Osteocyte (in vitro differentiated cells): ENCODE results near the gene ATP2C1. TPM values are rescaled to one million over a fixed set of nuclear protein-coding genes. Genes with fewer than 3 reads are reported as not detected.

Source experiments
- DNase-seq: peaks from one replicate; pipeline ENCODE4 v3.0.0; 2021; ENCODE audit warnings: mixed read lengths; ENCODE audit not compliant: unreplicated experiment; ENCODE audit errors: extremely low spot score
- H3K27ac Mint-ChIP-seq: one replicate; pipeline ENCODE4 v1.8.0; 2021; ENCODE audit warnings: mild to moderate bottlenecking, mixed read lengths; ENCODE audit not compliant: unreplicated experiment
- H3K27me3 Mint-ChIP-seq: one replicate; pipeline ENCODE4 v1.8.0; 2021; ENCODE audit warnings: mixed read lengths; ENCODE audit not compliant: unreplicated experiment
- H3K36me3 Mint-ChIP-seq: one replicate; pipeline ENCODE4 v1.8.0; 2021; ENCODE audit warnings: mixed read lengths; ENCODE audit not compliant: unreplicated experiment
- H3K4me1 Mint-ChIP-seq: one replicate; pipeline ENCODE4 v1.8.0; 2021; ENCODE audit warnings: mixed read lengths; ENCODE audit not compliant: unreplicated experiment
- H3K4me3 Mint-ChIP-seq: one replicate; pipeline ENCODE4 v1.8.0; 2021; ENCODE audit warnings: mild to moderate bottlenecking, moderate library complexity, mixed read lengths; ENCODE audit not compliant: unreplicated experiment
- H3K9me3 Mint-ChIP-seq: one replicate; pipeline ENCODE4 v1.8.0; 2021; ENCODE audit warnings: mixed read lengths; ENCODE audit not compliant: unreplicated experiment
- total RNA-seq: library from RNA; stranded (reverse); gene quantifications from 2 replicates; pipeline ENCODE4 v1.2.1, GENCODE V29; 2021
- TF ChIP-seq, protein P1 (sequence below): fragments of 200-600 bp; sonication (generic); IDR thresholded peaks from 2 replicates; pipeline ENCODE4 v1.5.0; 2021; ENCODE audit warnings: antibody characterized with exemption, mild to moderate bottlenecking, moderate library complexity

Gene ATP2C1
- total RNA-seq, 1 donor from 2014 or later, result 68.3 TPM

DNA sequence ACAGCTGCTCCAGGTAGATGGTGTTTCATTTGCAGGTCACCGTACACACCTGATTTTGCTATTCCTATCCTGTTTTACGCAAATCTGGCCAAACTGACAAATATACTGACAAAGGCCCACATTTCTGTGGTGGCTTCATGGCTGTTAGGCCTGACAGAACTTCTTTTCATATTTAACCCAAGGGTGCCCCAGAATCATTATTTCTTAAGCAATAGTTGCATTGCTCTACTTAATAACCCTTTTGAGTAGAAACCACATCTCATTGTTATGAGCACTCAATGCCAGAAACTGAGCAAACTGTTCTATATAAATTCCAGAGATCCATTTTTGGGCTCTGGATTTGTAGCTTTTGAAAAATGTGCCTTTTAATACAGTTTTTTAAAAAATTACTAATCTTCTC is 113.4 kb downstream of the ATP2C1 start:
- DNase-seq, result no peak
- no peaks in the 10 kb centered on the region for H3K9me3 Mint-ChIP-seq

DNA sequence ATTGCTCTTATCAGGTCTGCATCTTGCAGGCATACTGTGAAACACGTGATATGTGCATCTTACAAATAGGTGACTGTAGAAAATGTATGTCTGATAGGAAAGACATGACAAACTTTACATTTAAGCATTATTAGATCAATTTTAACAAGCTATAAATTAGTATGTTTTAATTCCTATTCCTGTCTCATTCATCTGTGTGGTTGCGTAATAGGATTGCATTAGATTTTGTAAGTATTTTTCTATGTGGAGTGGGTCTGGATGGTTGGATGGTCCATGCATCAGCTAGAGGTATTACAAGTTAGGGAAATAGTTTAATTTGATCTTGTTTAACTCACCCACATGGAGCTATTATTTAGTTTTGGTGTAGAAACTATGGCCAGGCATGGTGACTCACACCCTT is 113.9 kb downstream of the ATP2C1 start:
- H3K9me3 Mint-ChIP-seq, result no peaks in the 10 kb centered on the region
- TF ChIP-seq, protein P1, sequence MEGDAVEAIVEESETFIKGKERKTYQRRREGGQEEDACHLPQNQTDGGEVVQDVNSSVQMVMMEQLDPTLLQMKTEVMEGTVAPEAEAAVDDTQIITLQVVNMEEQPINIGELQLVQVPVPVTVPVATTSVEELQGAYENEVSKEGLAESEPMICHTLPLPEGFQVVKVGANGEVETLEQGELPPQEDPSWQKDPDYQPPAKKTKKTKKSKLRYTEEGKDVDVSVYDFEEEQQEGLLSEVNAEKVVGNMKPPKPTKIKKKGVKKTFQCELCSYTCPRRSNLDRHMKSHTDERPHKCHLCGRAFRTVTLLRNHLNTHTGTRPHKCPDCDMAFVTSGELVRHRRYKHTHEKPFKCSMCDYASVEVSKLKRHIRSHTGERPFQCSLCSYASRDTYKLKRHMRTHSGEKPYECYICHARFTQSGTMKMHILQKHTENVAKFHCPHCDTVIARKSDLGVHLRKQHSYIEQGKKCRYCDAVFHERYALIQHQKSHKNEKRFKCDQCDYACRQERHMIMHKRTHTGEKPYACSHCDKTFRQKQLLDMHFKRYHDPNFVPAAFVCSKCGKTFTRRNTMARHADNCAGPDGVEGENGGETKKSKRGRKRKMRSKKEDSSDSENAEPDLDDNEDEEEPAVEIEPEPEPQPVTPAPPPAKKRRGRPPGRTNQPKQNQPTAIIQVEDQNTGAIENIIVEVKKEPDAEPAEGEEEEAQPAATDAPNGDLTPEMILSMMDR, result no peak
- DNase-seq, result no peak
- H3K4me3 Mint-ChIP-seq, result no peak overlapping the region
- peaks cover 37% of the 10 kb centered on the region for H3K36me3 Mint-ChIP-seq
- no peak overlapping the region for H3K27ac Mint-ChIP-seq
- no peaks in the 10 kb centered on the region for H3K4me1 Mint-ChIP-seq
- no peaks in the 10 kb centered on the region for H3K27me3 Mint-ChIP-seq

More for the DNA sequence above, 113.4 kb downstream of the ATP2C1 start:
- peaks cover 36% of the 10 kb centered on the region for H3K36me3 Mint-ChIP-seq
- H3K27me3 Mint-ChIP-seq, result no peaks in the 10 kb centered on the region
- H3K4me1 Mint-ChIP-seq, result no peaks in the 10 kb centered on the region
- TF ChIP-seq, protein P1, result no peak
- no peak overlapping the region for H3K27ac Mint-ChIP-seq
- H3K4me3 Mint-ChIP-seq, result no peak overlapping the region

DNA sequence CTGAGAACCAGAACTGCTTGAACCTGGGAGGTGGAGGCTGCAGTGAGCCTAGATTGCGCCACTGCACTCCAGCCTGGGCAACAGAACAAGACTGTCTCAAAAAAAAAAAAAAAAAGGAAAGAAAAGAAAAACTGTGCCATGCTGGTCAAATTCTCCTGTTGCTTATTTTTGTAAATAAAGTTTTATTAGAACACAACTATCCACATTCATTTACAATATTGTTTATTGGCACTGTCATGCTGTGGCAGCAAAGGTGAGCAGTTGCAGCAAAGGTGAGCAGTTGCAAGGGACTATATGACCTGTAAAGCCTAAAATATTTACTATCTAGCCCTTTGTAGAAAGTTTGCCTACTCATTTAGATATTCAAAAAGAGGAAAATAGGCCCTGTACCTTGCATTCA is 114.4 kb downstream of the ATP2C1 start:
- no peak for DNase-seq
- H3K4me1 Mint-ChIP-seq, result no peaks in the 10 kb centered on the region
- H3K27me3 Mint-ChIP-seq, result no peaks in the 10 kb centered on the region
- H3K9me3 Mint-ChIP-seq, result no peaks in the 10 kb centered on the region
- TF ChIP-seq, protein P1, result no peak
- peaks cover 42% of the 10 kb centered on the region for H3K36me3 Mint-ChIP-seq
- H3K27ac Mint-ChIP-seq, result no peak overlapping the region
- no peak overlapping the region for H3K4me3 Mint-ChIP-seq

DNA sequence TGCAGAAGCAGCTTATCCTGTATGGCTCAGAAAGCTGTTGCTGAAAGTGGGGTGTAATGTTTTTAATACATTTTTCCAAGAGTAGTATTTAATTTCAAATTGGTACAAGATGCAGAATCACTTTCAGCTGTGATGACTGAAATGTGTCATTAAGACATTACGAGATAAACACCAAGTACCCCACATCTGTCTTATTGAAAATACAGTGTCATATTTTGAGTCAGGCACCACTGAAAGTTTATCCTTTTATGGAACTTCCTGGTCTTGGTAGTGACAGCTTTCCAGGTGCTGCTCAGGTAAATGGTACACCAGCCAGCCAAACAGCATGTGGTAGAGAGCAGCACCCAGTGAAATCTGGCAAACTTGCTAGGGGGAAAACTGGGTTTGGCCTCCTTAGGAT is 115.8 kb downstream of the ATP2C1 start:
- Mint-ChIP-seq H3K4me3 (no peak overlapping the region), H3K27me3 (no peaks in the 10 kb centered on the region), H3K36me3 (peaks cover 43% of the 10 kb centered on the region), H3K9me3 (no peaks in the 10 kb centered on the region), H3K4me1 (no peaks in the 10 kb centered on the region), H3K27ac (no peak overlapping the region)
- TF ChIP-seq, protein P1, result no peak
- DNase-seq, result no peak

DNA sequence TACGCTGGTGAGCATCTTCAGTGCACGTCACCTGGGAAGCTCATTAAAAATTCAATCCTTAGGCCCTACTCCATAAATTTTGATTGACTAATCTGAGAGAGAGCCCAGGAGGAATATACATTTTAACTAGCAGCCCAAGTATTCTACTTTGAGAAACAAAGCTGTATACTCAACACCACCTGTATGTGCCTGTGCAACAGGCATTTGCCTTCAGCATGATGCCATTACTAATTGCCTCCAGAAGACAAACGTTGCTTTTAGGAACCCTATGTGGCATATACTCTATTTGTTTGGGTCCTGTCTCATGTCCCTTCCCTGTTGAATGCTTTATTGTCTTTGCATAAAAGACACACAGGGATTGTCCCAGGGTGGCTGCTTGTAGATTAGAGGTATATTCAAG is 125.1 kb downstream of the ATP2C1 start:
- TF ChIP-seq, protein P1, result no peak
- no peak for DNase-seq
- Mint-ChIP-seq H3K36me3 (peaks cover 18% of the 10 kb centered on the region), H3K4me1 (peaks cover 10% of the 10 kb centered on the region), H3K4me3 (no peak overlapping the region), H3K27ac (no peak overlapping the region), H3K9me3 (no peaks in the 10 kb centered on the region), H3K27me3 (no peaks in the 10 kb centered on the region)
